Epithelial cell of esophagus (primary cell): ENCODE measurements around the gene AHCYL1.

Experiments
- DNase-seq: peaks from one replicate; pipeline ENCODE4 v3.0.0; 2010; ENCODE audit warnings: low read depth
- H3K4me3 ChIP-seq: 2 replicates; pipeline ENCODE4 v1.5.1; 2011; ENCODE audit warnings: mild to moderate bottlenecking, low read length, control low read depth
- TF ChIP-seq, protein P1 (sequence below): IDR thresholded peaks from 2 replicates; pipeline ENCODE4 v1.5.1; 2011; ENCODE audit warnings: low read depth, mild to moderate bottlenecking, low read length, control low read depth, inconsistent platforms; ENCODE audit not compliant: insufficient read depth; ENCODE audit errors: missing control alignments

Gene AHCYL1

DNA sequence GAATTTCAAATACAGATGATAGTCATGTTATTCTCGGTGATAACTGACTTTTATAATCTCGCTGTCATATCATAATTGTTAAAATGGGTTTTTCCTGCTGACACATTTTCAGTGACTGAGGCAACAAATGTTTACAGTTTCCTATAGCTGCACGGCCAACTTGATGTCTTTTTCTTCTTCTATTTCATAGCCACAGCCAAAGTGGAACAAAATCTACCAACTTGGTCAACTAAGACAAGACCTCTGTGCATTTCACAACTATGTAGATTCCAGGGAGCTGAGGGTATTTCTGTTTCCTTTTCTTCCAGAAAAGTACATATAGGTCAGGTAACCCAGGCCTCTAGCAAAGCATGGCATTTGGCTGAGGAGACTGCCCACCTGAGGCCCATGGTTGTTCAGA is 10.4 kb upstream of the AHCYL1 start:
- TF ChIP-seq, protein P1, sequence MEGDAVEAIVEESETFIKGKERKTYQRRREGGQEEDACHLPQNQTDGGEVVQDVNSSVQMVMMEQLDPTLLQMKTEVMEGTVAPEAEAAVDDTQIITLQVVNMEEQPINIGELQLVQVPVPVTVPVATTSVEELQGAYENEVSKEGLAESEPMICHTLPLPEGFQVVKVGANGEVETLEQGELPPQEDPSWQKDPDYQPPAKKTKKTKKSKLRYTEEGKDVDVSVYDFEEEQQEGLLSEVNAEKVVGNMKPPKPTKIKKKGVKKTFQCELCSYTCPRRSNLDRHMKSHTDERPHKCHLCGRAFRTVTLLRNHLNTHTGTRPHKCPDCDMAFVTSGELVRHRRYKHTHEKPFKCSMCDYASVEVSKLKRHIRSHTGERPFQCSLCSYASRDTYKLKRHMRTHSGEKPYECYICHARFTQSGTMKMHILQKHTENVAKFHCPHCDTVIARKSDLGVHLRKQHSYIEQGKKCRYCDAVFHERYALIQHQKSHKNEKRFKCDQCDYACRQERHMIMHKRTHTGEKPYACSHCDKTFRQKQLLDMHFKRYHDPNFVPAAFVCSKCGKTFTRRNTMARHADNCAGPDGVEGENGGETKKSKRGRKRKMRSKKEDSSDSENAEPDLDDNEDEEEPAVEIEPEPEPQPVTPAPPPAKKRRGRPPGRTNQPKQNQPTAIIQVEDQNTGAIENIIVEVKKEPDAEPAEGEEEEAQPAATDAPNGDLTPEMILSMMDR, result no peak

DNA sequence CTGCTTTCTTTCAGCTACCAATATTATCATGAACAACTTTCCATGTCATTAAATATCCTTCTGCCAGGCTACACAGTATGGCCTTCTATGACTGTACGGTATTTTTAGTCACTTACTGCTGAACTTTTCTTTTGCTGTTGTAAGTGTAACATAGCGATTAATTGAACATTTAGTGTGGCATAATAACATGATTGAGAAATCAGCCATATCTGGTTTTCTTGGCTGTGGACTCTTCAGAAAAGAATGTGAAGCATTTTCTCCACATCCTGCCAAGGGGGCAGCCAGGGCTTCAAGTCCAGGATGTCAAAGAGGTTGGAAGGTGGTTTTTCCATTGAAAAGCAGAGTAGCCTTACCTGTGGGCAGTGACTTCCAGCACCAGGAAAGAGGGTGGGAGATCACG is 8.8 kb upstream of the AHCYL1 start:
- H3K4me3 ChIP-seq, result no peak overlapping the region
- DNase-seq, result peak; percentile 70
- TF ChIP-seq, protein P1, result no peak

More for the DNA sequence above, 10.4 kb upstream of the AHCYL1 start:
- DNase-seq, result no peak
- no peak overlapping the region for H3K4me3 ChIP-seq

DNA sequence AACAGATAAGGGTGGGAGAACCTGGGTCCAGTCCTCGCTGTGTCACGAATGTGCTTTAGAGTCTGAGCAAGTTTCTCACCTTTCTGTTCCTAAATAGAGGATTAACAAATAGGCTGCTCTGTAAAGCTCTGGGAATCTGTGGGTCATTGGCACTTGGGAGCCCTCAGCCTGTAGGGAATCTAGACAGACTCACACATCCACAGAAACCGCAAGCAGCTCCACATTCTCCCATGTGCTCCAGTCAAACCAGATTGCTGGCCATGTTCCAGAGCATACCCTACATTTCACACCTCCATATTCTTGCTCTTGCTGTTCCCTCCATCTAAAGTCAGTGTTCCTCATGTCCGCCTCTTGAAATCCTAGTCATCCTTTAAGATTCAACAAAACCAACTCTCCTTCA is 7.8 kb upstream of the AHCYL1 start:
- DNase-seq, result no peak
- TF ChIP-seq, protein P1, result no peak
- no peak overlapping the region for H3K4me3 ChIP-seq

DNA sequence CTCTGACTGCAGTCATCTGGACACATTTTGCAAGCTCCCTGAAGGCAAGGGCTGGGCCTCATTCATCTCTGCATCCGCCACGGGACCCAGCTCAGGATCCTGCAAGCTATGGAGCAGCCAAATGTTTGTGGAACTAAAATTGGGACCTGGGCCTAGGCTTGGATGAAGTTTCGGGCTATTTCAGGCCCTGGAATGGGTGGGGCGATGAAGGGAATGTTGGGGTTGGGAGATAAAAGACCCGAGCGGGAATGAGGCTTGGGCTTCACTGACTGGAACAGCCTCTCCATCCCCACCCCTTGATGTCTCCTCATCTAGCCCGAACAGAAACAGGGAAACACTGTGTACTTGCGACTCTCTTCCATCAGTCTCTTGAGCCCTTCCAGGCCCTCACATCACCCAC is 7.3 kb upstream of the AHCYL1 start:
- TF ChIP-seq, protein P1, result no peak
- no peak overlapping the region for H3K4me3 ChIP-seq
- no peak for DNase-seq

DNA sequence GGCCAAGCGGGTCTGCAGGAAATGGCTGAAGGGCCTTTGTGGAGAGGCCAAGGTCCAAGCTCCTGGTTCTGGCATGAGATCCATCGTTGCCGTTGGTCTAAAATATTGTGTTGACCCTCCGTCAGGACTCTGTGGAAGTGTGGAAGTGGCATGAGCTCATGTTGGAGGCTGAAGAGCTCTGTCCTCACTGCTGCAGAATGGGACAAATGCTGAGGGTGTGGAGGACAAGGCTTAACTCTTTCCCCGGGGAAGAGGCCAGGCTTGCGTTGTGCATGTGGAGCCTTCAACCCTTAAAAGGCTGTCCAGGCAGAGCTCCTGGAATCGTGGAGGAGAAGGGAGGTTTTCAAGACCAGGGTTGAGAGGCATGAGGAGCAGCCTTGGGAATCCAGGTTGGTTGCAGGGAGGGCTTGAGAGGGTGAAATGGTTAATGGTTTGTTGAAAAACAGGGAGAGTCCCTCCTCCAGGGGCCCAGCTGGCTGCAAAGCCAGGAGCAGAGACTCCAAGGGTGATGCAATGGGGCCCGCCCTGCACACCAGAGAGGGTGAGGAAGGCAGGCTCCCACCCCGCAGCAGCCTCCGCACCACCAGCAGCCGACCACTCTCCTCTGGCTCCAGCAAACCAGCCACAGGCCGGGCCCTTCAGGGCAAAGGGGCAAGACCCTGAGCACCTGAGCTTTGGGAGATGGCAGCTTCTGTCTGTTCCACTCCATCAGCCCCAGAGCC is 6.7 kb upstream of the AHCYL1 start:
- TF ChIP-seq, protein P1, result no peak
- H3K4me3 ChIP-seq, result no peak overlapping the region
- DNase-seq, result no peak

DNA sequence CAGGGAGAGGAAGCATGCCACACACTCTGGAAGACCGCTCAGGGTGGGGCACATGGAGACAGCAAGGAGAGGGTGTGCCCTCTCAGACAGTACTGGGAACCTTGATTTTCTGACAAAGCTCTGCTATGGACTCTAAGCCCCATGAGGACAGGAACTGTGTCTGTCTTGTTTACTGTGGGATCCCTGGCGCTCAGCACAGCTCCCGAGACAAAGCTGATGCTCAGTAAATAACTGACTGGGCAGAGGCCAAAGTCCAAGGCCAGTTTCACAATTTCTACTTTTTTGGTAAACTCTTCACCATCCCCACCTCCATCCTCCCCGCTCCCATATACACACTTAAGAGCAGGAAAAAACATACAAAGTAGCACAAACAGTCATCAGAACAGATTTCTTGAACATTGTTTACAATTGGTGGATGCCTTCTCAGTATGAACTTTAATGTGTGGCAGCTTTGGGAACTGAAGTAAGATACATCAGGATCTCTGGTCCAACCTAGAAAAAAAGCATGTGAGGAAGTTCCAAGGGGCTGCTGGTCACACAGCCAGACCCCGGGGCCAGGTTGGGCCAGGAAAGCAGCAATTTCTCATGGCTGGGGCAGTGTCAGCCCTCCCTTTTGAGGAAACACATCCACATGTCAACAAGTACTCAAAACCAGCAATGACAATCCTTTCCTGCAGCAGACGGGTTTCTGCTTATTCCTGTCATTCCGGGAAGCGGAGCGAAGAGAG is 5.6 kb upstream of the AHCYL1 start:
- DNase-seq, result no peak
- H3K4me3 ChIP-seq, result no peak overlapping the region
- TF ChIP-seq, protein P1, result no peak

DNA sequence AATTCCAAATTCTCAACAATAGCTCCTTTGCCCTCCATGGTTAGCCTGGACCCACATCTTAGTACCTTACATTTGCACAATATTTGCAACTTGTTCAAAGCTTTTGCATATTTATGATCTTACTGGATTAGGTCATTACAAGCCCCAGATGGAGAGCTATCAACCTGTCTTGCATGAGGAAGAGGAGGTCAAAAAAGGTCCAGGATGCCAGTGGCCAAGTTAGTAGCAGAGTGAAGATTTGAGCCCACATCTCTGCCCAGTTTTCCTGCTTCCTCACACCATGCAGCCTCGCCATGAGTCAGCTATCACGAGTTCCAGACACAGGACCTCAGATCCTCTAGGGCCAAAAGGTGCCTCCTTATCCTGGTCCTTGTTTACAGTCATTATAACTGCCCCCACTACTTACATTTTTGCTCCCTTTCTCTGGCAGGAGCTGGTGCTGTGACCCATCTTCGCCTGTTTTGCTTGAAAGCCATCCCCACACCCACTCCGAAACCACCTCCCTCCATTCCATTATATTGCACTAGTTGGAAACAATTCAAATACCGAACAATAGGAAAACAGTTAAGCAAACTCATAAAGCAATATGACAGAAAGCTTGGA is 5.0 kb upstream of the AHCYL1 start:
- H3K4me3 ChIP-seq, result no peak overlapping the region
- peak; percentile 67 for DNase-seq
- TF ChIP-seq, protein P1, result no peak
